ENCODE data around the gene PALLD. TPM values are rescaled to one million over a fixed set of nuclear protein-coding genes. Genes with fewer than 3 reads are reported as not detected.

Gene PALLD
- total and polyA plus RNA-seq, 2 experiments from 2014 or later, result 17.9 to 30.5 TPM

- H3K4me3 ChIP-seq, result no peak overlapping the region
- H3F3A ChIP-seq (ENCODE audit: insufficient read depth), result no peaks in the 10 kb centered on the region
- peaks cover 11% of the 10 kb centered on the region for H3K4me1 ChIP-seq (ENCODE audit: insufficient read depth)
- no peaks in the 10 kb centered on the region for H3K27me3 ChIP-seq (replicated peaks; ENCODE audit: insufficient read depth)
- no peaks in the 10 kb centered on the region for H3K36me3 ChIP-seq (ENCODE audit: low read depth)
- no peaks in the 10 kb centered on the region for H4K20me1 ChIP-seq (ENCODE audit: insufficient read depth)
- no peaks in the 10 kb centered on the region for H3K9me2 ChIP-seq (ENCODE audit: insufficient read depth)
- TF ChIP-seq EZH2 (IDR thresholded peaks at IDR 0.05; ENCODE audit: insufficient read depth, poor library complexity, severe bottlenecking) (no peak), EZH2phosphoT487 (IDR thresholded peaks at IDR 0.05; ENCODE audit: insufficient read depth, low read depth) (no peak)
- H3K27ac ChIP-seq, result no peak overlapping the region
- no peaks in the 10 kb centered on the region for H3K79me2 ChIP-seq (ENCODE audit: insufficient read depth)
- H3K4me2 ChIP-seq (ENCODE audit: unreplicated experiment), result peak overlapping the region; percentile 32
- H3K9me3 ChIP-seq (ENCODE audit: low read depth), result no peaks in the 10 kb centered on the region
- H2AFZ ChIP-seq, result no peak overlapping the region
- 71 to 76% methylated on average over 3 of the region's 3 CpGs for WGBS, 2 experiments (ENCODE audit: low coverage in 1 of 2, low lambda C conversion rate in 2 of 2, missing lambda C conversion rate in 2 of 2)
- in situ Hi-C loops (cut with MboI), result no loop called here
- no peak overlapping the region for H3K9ac ChIP-seq
- no peak for DNase-seq
Observed at GRCh38 chr4:168656946-168657473, 160.2 kb downstream of the PALLD start.

- Histone ChIP-seq H3F3A (ENCODE audit: insufficient read depth) (no peaks in the 10 kb centered on the region), H3K4me3 (no peak overlapping the region), H3K4me1 (ENCODE audit: insufficient read depth) (peaks cover 11% of the 10 kb centered on the region), H3K4me2 (ENCODE audit: unreplicated experiment) (no peak overlapping the region), H3K27me3 (replicated peaks; ENCODE audit: insufficient read depth) (no peaks in the 10 kb centered on the region), H3K9ac (no peak overlapping the region), H3K27ac (no peak overlapping the region), H3K79me2 (ENCODE audit: insufficient read depth) (no peaks in the 10 kb centered on the region), H3K9me2 (ENCODE audit: insufficient read depth) (no peaks in the 10 kb centered on the region), H4K20me1 (ENCODE audit: insufficient read depth) (no peaks in the 10 kb centered on the region), H3K36me3 (ENCODE audit: low read depth) (no peaks in the 10 kb centered on the region), H2AFZ (no peak overlapping the region), H3K9me3 (ENCODE audit: low read depth) (no peaks in the 10 kb centered on the region)
- in situ Hi-C loops (cut with MboI), result no loop called here
- WGBS, 2 experiments (ENCODE audit: low coverage in 1 of 2, low lambda C conversion rate in 2 of 2, missing lambda C conversion rate in 2 of 2), result 72 to 75% methylated on average over 3 of the region's 3 CpGs
- DNase-seq, result no peak
- TF ChIP-seq EZH2phosphoT487 (IDR thresholded peaks at IDR 0.05; ENCODE audit: insufficient read depth, low read depth), result no peak
- no peak for TF ChIP-seq EZH2 (IDR thresholded peaks at IDR 0.05; ENCODE audit: insufficient read depth, poor library complexity, severe bottlenecking)
Observed at GRCh38 chr4:168658751-168659150, 161.9 kb downstream of the PALLD start.

GRCh38 chr4:168659741-168660465 lies 163.1 kb downstream of the PALLD start:
- no peaks in the 10 kb centered on the region for H3K36me3 ChIP-seq (ENCODE audit: low read depth)
- no peaks in the 10 kb centered on the region for H3F3A ChIP-seq (ENCODE audit: insufficient read depth)
- no peaks in the 10 kb centered on the region for H3K27me3 ChIP-seq (replicated peaks; ENCODE audit: insufficient read depth)
- in situ Hi-C loops (cut with MboI), result no loop called here
- no peak overlapping the region for H3K4me3 ChIP-seq
- WGBS, 2 experiments (ENCODE audit: low coverage in 1 of 2, low lambda C conversion rate in 2 of 2, missing lambda C conversion rate in 2 of 2), result 69 to 76% methylated on average over 3 of the region's 3 CpGs
- H3K27ac ChIP-seq, result no peak overlapping the region
- no peaks in the 10 kb centered on the region for H3K9me2 ChIP-seq (ENCODE audit: insufficient read depth)
- H3K4me1 ChIP-seq (ENCODE audit: insufficient read depth), result peaks cover 11% of the 10 kb centered on the region
- H3K9ac ChIP-seq, result no peak overlapping the region
- no peaks in the 10 kb centered on the region for H3K9me3 ChIP-seq (ENCODE audit: low read depth)
- H4K20me1 ChIP-seq (ENCODE audit: insufficient read depth), result no peaks in the 10 kb centered on the region
- TF ChIP-seq EZH2phosphoT487 (IDR thresholded peaks at IDR 0.05; ENCODE audit: insufficient read depth, low read depth) (no peak), EZH2 (IDR thresholded peaks at IDR 0.05; ENCODE audit: insufficient read depth, poor library complexity, severe bottlenecking) (no peak)
- H3K4me2 ChIP-seq (ENCODE audit: unreplicated experiment), result no peak overlapping the region
- H2AFZ ChIP-seq, result no peak overlapping the region
- H3K79me2 ChIP-seq (ENCODE audit: insufficient read depth), result no peaks in the 10 kb centered on the region
- DNase-seq, result no peak

- H4K20me1 ChIP-seq (ENCODE audit: insufficient read depth), result no peaks in the 10 kb centered on the region
- 94 to 97% methylated on average over 1 of the region's 1 CpG for WGBS, 2 experiments (ENCODE audit: low coverage in 1 of 2, low lambda C conversion rate in 2 of 2, missing lambda C conversion rate in 2 of 2)
- H3K4me1 ChIP-seq (ENCODE audit: insufficient read depth), result peaks cover 12% of the 10 kb centered on the region
- no peak overlapping the region for H3K9ac ChIP-seq
- no peak overlapping the region for H3K4me2 ChIP-seq (ENCODE audit: unreplicated experiment)
- no peaks in the 10 kb centered on the region for H3F3A ChIP-seq (ENCODE audit: insufficient read depth)
- no peak overlapping the region for H2AFZ ChIP-seq
- H3K27ac ChIP-seq, result no peak overlapping the region
- no peaks in the 10 kb centered on the region for H3K27me3 ChIP-seq (replicated peaks; ENCODE audit: insufficient read depth)
- H3K79me2 ChIP-seq (ENCODE audit: insufficient read depth), result no peaks in the 10 kb centered on the region
- in situ Hi-C loops (cut with MboI), result no loop called here
- no peaks in the 10 kb centered on the region for H3K9me3 ChIP-seq (ENCODE audit: low read depth)
- H3K9me2 ChIP-seq (ENCODE audit: insufficient read depth), result no peaks in the 10 kb centered on the region
- TF ChIP-seq EZH2 (IDR thresholded peaks at IDR 0.05; ENCODE audit: insufficient read depth, poor library complexity, severe bottlenecking) (no peak), EZH2phosphoT487 (IDR thresholded peaks at IDR 0.05; ENCODE audit: insufficient read depth, low read depth) (no peak)
- no peak overlapping the region for H3K4me3 ChIP-seq
- H3K36me3 ChIP-seq (ENCODE audit: low read depth), result no peaks in the 10 kb centered on the region
- DNase-seq, result no peak
Observed at GRCh38 chr4:168662297-168662984, 165.6 kb downstream of the PALLD start.

Measured in GM23248 (cell line).